GM18868 (cell line): ENCODE measurements around the gene GPR37L1.
A peak's percentile ranks its signal among the peaks of the same experiment; 100 is the strongest.

Source experiments
- ATAC-seq: cut with Tn5 transposase; IDR thresholded peaks from one replicate; pipeline ENCODE4 v1.9.1; 2021; ENCODE audit warnings: mild to moderate bottlenecking, moderate library complexity; ENCODE audit not compliant: unreplicated experiment

The GPR37L1 gene

DNA sequence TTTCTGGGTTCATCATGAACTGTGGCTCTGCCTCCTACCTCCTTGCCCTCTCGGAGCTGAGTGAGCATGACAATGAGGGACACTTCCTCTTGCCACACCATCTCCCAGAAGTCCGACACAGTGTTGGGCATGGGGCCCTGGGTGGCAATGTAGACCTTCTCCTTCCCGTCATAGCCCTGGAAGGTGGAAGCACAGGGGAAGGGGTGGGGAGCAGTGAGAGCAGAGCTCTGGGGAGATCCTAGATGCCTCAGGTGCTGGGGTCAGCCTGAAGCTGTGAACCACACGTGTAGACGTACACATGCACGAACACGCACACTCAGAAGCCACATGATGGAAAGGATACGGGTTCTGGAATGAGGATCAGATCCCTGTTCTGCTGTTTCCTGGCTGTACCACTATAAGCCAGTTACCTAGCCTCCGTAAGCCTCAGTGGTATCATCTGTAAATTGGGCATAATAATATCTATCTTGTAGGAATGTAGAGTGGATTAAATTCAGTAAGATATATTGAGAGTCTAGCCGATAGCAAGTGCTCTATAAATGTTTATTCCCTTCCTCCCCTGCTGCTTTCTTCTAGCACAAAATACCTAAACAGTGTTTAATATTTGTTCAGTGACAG, 31.5 kb downstream of the GPR37L1 start:
- ATAC-seq, result no peak

DNA sequence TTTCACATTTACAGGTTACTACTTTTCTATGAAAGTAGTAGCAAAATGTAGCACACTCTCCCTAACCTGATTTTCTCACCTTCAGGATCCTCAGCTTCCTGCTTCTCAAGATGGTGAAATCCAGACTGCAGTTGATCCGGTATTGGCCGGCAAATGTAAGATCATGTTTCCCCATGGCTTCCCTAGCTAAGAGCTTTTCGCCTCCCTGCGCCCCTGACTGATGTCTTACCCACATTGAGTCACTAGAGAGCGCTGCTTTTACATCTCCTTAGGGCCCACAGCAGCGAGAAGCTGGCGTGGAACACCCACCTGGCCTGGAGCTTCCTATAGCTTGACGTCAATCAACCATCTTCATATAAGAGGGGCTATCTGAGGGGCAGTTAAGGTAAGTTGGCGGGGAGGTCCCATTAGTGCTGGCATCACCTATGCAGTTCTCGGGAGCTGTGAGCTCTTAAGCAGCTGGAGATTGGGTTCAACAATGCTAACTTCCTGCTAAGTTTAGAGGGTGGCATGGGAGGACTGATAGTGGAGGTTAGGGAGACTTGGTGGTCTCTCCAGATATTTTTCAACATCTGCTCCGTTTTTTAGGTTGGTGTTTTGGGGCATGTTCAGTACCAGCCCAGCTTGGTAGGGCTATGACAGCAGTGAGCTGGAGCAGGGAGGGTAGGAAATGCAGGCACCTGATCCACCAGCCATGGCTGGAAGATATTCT, 32.2 kb downstream of the GPR37L1 start:
- ATAC-seq, result no peak

DNA sequence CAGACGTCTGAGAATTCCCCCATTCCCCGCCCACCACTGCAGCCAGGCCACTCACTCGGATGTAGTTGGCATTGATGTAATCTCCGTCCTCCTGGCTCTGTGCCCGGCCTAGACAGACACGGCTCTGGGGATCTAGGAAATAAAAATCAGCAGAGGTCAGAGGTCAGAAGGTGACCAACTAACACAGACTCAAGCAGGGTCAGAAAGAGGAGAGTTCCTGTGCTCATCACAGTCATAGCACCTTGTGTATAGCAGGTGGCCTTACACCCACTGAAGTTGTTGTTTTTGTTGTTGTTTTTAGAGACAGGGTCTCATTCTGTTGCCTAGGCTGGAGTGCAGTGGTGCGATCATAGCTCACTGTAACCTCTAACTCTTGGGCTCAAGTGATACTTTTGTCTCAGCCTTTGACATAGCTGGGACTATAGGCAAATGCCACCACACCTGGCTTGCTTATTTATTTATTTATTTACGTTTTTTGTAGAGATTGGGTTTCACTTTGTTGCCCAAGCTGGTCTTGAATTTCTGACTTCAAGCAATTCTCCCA, 32.8 kb downstream of the GPR37L1 start:
- no peak for ATAC-seq

DNA sequence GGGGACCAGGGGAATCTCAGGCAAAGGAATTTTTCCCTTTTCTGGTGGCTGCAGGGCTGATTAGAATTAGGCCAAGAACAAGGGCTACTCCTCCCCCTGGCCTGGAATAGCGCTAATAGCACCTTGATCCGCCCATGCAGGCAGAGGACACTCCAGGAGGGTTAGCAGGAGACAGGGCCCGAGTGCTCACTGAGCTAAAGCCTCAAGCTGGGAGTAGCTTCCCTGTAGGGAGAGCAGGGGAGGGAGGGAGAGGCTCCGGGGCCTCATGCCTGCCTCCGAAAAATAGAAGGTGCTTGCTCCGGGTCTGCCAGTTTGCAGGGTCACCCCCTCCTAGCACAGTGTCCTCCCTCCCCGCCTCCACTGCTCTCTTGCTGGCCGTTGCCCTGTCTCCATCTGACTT, 33.9 kb downstream of the GPR37L1 start:
- no peak for ATAC-seq

DNA sequence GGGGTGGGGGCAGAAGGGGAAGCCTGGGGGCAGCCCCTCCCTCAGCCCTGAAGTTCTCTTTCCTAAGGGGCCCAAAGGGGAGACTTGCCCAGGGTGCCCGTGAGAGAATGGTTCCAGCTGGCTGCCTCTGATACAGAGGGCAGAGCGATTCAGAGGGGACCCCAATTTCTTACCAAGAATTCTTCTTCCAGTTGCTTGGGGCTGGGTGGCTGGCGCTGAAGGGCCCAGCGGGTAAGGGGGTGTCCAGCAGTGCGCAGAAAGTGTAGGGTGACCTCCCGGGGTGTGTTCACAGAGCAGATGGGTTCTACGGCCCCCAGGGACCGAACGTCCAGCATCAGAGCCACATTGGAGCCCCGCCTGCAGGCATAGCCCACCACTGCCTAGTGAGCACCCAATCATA, 35.2 kb downstream of the GPR37L1 start:
- ATAC-seq, result no peak

DNA sequence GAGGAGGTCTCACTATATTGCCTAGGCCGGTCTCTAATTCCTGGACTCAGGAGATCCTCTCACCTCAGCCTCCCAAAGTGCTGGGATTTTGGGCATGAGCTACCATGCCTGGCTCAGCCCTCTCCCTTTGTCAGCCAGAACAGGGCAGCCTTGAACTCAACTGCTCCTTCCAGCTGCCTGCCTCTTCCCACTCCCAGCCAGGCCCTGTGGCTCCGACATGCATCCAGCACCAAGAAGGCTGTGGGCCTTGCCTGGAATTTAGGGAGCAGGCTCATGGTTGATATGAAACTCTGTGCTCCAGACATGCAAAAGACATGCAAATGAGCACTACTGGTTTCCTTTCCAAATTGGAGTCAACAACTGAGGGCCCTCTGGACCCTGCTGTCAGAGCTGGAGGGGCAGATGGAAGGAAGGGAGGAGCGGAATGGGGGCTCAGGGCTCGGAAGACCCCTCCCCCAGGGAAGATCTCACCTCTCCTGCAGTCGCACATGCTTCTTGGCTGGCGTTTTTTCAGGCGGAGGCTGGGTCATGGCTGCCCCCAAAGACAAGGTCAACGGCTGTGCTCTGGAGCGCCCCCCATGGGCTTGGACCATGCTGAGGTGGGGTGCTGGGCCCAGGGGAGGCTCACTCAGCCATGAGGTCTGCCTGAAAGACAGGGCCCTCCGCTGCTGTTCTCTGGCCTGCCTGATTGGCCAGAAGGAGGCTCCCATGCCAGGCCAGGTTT, 36.3 kb downstream of the GPR37L1 start:
- ATAC-seq, result no peak

DNA sequence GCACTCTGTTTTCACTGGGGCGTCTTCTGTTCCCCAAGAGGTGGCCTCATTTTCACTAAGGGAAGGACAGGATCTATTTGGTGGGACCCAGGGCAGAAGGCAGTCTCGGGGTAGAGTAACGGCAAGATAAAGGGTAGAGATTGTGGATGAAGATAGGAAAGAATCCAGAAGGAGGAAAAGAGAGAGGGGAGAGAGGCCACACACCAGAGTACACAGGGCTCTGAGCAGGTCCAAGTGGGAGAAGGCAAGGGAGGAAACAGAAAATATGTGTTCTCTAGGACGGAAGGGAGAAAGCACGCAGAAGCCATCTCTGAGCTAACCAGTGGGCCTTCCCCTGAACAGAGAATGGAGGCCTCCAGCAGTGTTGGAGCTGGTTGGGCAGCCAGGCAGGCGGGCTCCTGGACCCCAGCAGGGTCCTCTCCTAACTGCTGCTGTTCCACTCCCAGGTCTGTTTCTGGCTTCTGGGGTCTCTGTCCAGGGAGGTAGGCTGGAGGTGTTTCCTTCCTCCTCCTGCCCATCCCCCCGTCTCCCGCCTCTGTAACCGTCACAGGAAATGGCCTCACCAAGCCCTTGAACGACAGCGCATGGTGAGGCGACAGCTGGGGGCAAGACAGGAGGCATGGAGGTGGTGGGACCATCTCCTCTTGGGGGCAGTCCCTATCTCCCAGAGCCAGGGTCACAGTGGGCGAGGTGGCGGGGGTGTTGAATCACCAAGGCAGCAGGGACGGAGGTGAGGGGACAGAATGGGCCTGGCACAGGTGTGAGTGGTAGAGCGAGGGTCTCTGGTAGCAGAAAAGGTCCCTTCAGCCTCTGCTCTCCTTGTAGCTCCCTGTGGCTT, 37.0 kb downstream of the GPR37L1 start:
- no peak for ATAC-seq

DNA sequence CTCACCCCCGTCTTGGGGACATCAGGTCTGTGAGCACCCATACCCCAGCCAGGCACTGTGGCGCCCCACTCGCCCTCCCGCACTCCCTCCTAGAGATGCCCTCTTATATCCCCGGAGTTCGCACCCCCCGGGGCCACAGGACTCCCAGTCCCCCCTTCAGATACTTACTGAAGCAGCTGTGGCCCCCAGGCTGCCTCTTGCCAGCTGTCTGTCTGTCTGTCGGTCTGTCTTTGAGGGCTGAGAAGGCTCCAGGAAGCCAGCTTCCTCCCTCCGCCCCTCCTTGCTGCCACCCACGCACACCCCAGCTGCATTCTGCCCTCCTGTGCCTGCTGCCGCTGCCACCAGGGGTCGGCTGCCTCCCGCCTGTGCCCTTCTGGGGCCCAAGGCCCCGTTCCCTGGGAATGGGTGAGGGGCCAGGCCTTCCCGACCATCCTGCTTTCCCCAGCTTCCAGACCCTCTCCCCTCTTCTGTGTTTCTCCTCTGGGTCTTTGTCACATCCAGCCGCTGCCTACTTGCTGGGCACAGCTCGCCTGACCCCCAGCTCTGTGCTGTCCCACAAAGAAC, 37.7 kb downstream of the GPR37L1 start, which contains the start of gene PTPN7:
Gene PTPN7, minus strand, starts transcription at position 226 of the 564 bp plus-strand sequence. CDS start 1,200 bp downstream, outside the sequence.
- peak; percentile 57 for ATAC-seq

DNA sequence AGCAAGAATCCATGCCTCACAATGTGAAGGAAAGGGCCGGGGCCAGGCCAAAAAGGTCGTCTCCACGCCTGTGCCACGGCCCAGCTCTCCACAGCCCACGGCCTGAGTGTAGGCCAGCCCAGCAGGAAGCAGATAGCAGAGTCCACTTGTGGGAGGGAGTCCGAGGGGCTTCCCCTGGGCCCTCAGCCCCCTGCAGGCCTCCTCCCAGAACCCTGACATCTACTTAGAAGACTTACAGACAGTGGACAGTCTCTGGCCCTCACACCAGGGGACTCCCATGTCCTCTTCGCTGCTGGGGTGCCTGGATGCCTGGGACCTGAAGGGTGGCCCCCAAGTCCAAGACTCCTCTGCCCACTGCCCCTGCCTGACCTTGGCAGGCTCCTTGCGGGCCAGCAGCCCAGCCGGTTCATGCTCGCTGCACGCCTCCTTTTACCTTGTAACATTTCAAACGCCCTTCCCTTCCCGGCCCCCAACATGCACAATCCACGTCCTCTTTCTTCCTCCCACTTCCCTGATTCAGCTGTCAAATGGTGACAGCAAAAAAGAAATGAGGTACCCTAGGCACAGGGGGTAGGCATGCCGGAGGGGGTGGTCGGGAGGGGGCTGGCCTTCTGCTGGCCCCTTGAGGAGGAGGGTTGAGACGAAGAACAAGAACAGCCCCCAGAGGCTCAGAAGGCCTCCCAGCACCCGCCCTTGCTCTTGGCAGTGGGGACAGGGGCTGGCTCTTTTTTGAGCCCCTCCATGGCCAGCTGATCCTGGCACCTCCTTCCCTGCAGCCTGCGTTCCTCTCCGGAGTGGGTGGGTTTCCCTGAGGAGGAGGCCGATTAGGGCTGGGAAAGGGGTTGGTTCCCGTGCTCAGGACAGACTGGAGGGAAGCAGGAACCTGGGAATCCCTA, 38.7 kb downstream of the GPR37L1 start:
- ATAC-seq, result no peak

DNA sequence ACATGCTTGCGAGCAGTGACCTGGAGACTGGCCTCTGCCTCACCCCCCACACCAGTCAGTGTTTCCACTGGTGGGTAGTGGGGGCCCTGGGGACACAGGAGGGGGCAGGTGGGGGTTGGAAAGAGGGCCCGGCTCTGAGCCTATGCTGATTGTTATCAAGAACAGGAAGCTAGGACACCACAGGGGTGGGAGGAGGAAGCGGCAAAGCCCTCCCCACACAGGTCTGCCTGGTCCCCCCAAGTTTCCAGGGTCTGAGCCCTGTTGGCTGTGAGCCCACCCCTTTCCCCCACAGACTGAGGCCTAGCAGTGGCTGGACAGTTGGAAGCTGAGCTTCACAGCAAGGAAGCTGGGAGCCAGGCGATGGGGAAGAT, 39.3 kb downstream of the GPR37L1 start:
- peak; percentile 29 for ATAC-seq

DNA sequence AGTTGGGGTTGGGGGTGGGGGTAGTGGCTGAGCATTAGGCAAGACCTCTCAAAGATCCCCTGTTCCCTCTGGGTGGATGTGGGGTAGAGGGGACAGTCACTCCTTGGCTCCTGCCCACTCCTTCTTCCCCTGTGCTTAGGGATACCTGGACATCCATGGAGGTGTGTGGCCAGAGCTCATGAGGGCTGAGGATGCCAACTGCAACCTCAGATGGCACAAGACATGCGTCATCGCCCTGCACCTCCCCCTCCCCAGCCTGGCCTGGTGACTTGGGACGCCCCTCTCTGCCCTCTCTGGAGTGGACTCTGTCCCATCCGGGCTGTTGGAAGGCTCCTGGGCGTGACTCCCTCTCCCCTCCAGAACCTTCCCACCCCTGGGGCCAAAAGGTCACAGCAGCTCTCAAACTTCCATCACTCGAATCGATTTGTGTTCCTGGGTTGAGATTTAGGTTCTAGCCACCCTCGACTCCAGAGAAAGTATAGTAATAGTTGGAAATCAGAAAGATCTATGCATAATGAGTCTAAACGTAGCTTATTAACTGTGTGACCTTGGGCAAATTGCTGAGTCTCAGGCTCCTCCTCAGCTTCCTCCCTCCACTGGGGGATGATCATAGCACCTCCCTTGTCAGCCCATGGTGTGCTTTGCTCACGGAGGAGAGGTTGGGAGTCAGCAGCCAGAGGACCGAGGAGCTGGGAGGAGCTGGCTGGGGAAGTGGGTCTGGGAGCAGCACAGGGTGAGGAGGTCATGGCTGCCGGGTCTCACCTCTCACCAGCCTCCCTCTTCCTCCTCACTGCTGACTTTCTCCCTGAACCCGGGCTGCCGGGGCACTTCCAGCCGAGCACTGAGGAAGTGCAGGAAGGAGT, 39.9 kb downstream of the GPR37L1 start:
- no peak for ATAC-seq

DNA sequence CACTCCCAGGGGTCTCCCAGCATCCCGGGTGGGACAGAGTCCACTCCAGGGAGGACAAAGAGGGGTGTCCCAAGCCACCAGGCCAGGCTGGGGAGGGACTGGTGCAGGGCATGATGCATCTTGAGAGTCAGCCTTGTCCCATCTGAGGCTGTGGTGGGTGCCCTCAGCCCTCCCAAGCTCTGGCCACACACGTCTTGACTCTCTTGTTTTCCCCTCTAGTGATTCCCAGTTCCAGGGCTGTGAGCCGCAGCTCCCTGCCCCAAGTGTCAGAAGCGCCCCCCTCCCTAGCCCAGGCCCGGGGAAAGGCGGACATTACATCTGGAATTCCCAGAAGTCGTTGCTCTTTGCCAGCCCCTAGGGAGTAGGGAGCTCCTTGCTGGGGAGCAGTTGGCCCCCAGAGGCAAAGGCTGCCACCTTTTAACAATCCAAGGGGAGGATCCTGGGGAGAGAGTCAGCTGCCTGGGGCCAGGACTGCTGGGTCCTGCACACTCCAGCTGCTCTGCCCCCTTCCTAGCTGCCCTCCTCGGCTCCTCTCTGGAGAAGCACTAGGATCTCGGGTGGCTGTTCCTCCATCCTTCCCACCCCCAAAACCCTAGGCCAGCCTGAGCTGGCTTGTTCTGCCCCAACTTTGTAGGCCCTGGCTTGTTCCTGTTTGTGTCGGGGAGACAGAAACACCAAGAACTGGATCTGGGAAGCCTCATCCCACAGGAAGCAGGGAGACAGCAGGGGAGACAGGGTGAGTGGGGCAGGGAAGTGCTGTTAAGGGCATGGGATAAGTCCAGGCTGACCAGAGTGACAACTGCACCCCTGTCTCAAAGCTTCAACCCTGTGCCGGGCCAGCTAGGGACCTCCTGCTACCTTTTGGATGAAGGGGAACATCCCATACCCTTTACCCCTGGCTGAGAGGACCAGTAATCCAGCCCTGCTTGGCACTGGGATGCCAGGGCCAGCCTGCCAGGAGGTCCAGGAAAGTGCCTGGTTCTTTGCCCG, 40.9 kb downstream of the GPR37L1 start:
- ATAC-seq, result no peak

DNA sequence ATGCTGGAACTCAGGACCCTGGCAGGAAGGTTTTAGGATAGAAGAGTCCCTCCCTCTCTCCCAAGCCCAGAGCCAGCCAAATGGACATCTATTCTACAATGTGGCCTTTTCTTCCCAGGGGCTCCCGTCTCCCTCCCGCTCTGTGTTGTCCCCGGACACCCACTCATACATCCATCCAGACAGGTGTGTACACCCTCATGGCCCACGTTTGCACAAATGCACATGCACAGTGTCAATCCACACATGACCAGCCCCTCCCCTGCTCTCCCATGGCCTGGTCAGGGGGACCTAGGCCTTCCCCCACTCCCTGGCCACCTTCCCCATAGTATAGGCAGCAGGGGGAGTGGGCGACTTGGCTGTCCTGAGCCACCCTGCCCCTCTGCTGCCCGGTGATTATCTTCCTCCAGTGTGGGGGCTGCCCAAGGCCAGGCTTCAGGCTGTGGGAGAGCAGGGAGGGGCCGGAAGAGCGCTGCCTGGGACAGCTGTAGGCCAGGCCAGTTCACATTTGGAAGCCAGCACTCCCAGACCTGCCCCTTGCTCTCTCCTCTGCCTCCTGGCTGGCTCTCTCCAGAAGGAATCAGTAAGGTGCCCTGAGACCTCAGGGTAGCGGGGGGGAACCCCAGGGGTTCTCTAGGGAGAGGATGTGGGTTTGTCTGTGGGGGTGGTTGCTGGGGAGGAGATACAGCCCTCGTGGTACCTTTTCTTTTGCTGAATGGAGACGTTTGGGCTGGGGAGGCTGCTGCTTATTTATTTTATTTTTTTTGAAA, 41.7 kb downstream of the GPR37L1 start:
- ATAC-seq, result peak; percentile 61

DNA sequence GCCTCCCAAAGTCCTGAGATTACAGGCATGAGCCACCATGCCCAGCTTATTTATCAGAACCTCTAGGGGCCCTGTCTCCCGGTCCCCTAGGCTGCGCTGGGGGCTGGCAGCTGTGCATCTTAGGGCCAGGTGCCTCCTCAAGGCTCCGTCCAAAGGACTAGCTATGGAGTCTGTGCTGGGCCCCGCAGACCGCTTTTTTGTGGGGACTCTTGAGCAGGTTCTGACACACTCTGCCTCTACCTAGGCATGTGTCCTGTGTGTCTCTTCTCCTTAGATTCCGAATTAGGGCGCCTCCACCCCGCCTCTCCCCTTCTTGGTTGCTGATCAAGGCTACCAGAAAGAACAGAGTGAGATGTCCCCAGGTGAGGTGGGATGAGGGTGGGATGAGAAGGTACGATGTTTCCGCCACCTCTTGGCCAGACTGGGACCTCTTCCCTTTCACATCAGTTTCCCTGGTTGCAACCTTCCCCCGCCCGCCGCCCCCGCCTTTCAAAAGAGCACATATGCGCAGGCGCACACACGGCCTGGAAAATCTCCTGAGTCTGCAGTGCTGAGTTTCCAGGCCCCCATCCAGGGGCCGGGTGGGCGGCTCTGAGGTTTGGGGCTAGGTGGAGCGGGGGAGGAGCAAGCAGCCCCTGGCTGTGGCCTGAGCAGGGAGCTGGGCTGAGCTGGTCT, 42.7 kb downstream of the GPR37L1 start:
- no peak for ATAC-seq

DNA sequence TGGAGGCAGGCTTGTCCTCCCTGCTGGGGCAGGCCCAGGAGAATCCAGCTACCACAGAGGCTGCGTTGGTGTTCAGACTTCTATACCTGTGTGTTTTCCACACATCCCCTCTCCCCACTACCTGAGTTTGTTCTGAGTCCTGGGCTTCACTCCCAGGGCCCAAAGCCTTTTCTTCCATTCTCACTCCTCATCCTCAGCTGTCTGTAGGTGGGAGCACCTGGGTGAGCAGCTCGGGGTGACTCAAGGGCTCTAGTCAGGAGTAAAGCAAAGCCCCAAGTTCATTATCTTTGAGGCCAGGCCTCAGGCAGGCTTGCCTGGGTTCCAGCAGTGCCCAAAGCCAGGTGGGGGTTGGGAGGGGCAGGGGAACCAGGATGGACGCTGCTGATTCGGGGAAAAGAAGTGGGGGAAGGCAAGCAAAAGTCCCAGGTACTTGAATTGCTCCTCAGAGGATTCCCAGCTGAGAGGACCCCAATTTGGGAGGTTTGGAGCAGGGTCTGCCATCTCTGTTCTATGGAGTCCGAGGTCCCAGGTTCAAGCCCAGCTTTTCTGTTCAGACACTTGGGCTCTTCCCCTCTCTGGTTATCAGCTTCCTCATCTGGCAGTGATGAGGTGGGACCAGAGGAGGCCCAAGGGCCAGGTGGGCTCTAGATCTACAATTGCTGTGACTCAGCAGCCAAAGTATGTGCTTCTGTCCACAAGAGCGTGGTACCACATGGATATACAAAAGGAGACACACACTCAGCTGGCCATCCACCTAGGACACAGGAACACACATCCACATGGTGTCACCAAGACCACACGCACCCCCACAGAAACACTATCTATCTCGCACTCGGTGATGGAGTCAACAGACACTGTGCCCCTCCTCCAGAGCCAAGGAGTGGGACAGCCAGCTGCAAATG, 43.5 kb downstream of the GPR37L1 start:
- ATAC-seq, result no peak
